GM21737 (cell line): Measurements from ENCODE around the gene CEP131.

Experiments
- ATAC-seq: cut with Tn5 transposase; IDR thresholded peaks from one replicate; pipeline ENCODE4 v1.9.1; 2021; ENCODE audit warnings: mild to moderate bottlenecking, moderate library complexity; ENCODE audit not compliant: unreplicated experiment

Gene CEP131

DNA sequence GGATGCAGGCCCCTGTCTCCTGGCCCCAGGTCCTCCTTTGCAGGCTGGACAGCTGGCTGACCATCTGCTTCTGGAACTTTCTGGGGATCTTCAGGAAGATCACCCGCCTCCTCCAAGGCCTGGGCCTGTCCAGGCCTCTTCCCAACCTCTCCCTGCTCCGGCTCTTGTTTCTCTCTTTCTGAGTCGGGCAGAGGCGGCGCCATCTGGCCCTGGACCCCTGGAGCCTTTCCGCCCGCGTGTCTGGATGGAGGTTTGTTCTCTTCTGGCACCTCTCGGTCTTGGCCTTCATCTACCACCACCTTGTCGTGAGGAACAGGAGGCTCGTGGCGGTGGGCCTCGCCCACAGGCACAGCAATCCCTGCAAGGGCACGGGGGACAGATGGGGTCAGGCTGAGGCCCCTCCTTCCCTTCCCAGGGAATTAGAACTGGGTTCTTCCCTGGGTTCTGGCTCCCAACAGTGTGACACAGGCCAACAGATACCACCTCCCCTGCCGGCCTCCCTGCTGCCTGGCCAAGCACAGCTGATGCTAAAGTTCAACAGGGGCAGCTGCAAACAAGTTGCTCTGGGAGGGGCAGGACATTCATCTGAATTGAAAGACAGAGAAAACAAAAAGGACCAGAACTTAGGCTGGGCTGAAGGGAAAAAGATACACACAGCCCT is 29.7 kb upstream of the CEP131 start:
- no peak for ATAC-seq

DNA sequence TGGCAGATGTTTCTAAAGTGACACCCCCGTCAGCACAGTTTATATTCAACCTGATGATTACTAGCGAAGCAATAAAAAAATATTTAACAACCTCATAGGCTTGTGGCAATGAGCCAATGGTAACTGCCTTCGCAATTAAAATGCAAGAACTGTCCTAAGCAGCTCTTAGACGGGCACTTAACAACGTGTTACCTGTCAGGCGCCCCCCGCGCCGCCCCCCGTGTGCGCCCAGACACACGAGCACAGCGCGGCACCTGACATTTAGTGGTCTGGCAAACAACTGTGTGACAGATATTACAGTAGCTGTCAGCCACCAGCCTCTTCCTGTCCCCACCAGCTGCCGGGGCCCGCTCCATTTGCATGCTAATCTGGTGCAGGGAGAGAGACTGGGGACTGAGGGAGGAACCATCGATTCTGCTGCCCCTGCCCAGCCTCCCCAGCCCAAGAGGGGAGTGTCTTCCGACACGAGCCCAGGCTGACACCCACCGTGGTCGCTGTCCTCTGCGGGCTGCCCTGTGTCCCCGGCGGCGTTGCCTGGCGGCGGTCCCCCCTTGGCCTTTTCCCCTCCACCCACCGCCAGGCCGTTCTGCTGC is 29.0 kb upstream of the CEP131 start:
- no peak for ATAC-seq

DNA sequence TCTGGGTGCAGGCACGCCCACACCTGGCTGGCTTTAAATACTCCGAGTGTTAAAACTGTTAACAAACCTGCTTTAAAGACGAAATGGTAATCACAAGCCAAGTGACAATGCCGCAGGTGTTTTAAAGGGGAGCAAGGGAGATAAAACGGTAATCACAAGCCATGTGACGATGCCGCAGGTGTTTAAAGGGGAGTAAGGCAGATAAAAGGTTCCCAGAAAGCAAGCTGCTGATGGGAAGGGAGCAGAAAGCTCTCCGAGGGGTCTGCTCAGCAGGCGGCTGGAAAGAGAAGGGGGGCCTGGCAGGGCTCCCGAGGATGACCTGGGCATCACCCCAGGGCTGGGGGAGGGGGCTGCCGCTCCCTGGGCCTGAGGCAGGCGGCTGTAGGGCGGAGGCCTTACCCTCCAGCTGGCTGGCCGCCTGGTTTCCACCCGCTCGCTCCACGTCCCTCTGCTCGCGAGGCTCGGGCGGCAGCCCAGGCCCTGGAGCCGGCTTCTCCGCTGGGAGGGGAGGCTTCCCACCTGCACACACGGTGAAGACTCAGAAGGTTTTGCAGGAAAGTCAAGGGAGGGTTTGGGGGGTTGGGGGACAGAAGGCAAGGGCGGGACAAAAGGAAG is 28.4 kb upstream of the CEP131 start:
- no peak for ATAC-seq

DNA sequence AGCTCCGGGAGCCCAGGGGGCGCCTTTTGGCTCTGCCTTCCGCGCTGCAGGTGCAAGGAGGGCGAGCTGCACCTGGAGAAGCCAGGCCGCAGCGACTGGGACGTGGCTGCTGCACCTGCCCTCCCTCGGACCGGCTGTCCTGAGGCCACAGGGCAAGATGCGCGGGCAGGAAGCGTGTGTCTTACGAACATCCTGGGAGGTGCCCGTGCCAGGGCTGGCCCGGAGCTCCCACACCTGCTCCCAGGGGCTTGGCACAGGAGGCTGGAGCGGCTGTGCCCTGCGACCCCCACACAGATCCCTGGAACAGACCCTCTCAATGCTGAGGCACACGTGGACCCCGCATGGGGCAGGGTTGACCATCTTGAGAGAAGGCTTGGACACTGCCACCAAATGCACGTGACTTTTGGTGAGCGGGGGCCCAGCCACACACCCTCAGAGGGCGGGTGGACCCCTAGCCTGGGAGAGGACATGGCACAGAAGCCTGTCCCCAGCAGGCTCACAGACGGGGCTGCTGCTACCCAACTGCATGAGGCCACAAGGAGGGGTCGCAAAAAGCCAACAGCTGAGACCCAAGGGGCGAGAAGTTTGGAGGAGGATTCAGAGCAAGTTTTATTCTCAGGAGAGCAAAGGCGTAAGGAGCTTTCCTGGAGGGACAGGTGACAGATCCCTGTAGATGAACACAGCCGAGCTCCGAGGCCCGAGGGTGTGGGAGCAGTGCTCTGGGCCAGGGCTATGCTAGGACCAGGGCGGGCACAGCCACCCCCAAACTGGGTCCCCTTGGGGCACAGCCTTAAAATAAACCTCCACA is 27.7 kb upstream of the CEP131 start:
- no peak for ATAC-seq

DNA sequence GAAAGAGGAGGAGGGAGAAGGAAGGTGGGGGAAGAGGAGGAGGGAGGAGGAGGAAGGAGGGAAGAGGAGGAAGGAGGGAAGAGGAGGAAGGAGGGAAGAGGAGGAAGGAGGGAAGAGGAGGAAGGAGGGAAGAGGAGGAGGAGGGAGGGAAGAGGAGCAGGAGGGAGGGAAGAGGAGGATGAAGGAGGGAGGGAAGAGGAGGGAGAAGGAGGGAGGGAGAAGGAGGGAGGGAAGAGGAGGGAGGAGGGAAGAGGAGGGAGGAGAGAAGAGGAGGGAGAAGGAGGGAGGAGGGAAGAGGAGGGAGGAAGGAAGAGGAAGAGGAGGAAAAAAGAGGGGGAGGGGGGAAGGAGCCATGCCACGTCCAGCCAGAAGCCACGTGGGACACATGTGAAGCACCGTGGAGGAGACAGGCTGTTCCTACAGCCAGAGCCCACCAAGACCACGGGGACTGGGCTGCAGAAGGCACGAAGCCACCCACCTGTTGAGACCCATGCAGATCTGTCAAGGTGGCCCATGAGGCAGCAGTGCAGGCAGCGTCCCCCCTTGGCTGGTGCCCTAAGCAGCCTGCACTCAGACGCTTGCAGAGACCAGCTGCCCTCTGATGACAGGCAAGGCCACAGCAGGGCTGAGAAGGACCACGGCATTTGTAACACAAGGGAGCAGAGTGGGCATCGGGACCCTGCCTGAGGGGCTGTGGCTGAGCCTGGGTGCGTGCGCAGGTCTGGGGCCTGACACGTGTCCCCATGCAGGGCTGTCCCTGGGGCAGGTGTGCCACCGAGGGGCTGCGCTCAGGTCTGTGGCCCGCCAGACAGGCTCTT is 26.7 kb upstream of the CEP131 start:
- no peak for ATAC-seq

DNA sequence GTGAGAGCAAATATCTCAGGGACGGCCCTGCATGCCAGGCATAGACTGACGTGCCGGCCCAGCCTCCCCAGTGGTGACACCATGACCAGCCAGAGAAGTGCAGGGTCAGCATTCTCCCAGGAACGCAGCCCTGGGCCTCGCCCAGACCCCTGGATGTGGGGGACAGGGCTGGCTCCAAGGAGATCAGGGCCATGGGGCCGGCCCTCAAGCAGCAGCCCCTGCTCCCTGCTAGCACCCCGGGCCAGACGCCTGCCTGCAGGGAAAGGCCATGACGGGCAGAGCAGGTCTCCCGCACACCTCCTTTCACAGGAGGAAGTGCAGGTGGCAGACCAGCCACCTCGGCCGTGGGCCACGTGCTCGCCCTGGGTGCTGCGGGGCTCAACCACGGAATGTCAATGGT is 25.9 kb upstream of the CEP131 start:
- ATAC-seq = no peak

DNA sequence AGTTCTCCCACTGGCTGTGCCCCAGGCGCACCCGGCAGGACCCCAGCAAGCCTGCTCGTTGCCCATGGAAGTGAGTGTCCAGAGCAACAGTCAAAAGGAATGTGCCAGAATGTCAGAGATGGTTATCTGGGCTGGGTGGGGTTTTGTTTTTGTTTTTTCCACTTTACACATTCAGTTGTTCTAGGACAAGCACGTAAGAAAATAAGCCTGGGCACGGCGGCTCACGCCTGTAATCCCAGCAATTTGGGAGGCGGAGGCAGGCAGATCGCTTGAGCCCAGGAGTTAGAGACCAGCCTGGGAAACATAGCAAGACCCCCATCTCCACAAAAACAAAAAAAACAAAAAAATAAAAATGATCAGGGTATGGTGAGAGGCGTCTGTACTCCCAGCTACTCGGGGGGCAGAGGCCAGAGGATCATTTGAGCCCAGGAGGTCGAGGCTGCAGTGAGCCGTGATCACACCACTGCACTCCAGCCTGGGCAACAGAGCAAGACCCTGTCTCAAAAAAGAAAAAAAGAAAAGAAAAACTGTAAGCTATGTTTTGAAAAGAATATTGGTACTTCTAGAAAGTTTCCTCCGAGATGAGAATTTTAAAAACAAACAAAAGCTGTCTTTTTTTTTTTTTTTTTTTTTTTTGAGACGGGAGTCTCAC is 24.7 kb upstream of the CEP131 start:
- no peak for ATAC-seq

DNA sequence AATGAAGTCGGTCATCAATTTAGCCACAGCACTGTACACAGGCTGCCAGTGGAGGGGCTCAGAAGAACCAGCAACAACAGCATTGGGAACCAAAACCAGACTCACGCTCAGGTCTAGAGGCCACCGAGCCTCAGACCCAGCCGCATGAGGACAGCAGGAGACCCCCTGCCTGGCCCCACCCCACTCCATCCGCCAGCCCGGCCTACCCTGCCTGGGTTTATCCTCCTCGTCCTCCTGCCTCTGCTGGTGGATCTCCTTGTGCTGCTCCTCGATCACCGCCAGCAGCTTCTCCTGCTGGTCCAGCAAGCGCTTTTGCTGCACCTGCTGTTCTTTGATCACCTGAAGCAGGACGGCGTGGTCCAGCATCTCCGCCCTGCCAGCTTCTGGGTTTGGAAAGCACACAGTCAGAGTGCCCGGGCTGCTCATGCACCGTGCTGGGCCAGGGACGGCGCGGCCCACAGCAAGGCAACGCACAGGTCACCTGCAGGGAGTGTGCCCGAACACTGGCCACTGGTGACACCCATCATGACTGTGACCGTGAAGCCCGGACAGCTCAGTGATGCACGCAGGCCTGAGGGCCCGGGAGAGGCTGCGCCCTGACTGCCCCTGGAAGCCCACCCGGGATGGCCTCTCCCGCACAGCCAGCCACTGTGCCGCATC is 24.0 kb upstream of the CEP131 start:
- ATAC-seq = no peak

DNA sequence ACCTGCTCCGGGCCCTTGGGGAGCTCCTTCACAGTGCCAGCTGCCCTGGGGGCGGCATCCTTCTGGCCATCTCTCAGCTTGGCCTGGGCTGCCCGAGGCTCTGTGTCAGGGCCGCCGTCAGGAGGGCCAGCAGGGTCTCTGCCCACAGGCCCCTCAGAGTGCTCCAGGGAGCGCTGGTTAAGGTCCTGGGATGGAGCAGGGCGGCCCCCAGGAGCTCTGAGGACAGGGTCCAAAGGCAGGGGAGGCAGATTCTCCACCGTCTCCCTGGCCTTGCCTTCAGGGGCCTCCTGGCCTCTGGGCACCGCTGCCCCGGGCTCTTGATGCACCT is 23.5 kb upstream of the CEP131 start:
- ATAC-seq = no peak

DNA sequence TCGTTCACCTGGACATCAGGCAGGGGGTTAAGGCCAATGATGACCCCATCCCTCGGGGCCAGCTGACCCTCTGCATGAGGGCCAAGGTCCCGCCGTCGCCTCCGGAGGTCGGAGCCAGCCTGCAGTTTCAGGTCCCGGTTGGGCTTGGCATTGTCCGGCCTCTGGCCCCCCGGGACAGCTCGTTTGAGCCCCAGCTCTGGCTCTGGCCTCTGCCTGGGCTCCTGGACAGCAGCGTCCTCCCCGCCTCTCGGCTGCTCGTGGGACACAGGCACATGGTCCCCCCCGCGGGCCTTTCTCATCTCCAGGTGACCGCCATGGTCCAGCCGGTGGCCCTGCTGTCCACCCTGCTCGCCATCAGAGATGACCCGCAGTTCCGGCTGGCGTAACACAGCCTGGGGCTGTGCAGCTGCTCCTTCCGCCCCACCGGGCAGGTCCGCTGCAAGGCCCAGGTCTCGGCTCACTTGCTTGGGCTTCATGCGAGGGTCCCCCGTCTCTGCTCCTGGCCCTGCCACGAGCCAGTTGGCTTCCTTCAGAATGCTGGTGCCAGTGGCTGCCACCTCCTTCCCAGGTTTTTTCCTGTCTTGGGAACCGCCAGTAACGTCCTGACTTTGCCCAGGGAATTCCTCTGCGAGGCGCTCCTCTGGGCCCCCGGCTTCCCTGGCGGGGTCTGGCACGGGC is 23.0 kb upstream of the CEP131 start:
- ATAC-seq = no peak

DNA sequence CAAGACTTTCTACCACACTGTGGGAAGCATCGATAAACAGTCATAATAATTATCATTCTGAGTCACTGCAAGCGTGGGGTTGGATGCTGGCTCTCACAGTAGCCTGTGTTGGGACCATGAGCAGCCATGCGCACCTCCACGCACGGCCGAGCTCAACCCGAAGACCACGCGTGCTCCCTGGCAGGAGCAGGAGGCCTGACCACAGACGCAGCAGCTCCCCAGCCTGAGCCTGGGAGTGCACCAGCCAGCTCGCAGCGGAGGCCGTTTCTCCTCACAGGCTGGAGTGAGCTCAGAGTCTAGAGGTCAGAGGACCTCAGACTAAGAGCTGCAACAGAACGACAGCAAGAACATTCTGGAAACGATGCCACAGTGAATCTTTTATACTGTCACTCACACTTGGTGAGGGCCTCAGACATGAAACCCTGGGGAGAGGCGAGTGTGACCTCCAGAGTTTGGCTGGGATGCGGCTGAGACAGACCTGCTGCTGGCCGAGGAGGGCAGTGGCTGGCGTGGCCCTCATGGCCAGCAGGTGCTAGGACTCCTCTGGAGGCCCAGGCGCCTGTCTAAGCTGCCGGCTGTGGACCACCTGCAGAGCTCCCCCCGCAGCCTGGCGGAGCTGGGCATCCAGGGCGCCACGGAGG is 22.4 kb upstream of the CEP131 start:
- ATAC-seq = no peak

DNA sequence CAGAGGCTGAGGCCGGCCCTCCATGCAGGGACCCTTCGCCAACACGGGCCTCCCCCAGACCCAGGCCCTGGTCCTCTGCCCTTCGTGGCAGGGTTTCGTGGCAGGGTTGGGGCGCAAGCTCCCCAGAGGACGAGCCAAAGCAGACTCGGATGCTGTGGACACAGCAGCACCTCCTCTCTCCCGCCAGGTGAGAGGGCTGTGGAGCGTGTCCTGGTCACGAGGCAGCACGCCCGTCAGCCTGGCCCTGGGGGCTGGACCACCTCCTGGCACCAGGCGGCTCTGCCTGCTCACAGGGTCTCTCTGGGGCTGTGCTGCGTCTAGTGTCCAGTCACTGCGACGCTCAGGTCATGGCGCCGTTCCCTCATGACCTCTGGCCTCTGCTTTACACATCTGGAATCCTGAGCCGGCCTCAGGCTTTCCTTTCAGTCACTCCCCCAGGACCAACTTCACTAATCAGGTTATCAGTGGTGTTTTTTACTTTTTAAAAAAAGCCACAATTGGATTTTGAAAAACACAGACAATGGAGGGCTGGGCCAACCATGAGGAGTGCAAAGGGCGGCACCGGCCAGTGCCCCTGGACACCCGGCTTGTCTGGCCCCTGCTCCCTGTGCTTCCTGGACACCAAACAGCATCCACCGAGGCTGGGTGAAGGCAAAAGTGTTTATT is 21.7 kb upstream of the CEP131 start:
- ATAC-seq = no peak

DNA sequence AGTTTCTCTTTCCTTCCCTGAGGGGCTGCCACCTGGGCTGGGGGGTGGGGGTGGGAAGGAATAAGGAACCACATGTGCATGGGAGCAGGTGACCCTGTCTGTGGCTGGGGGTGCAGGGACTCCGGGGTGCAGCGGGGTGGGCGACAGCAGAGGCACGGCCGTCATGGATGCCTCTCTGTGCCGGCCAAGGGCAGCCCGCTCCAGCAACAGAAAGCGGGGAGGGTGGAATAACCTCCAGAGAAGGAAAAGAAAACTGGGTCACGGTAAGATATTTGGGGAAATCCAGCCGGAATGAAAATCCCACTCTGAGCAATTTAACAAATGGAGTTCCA is 20.5 kb upstream of the CEP131 start:
- ATAC-seq = no peak

DNA sequence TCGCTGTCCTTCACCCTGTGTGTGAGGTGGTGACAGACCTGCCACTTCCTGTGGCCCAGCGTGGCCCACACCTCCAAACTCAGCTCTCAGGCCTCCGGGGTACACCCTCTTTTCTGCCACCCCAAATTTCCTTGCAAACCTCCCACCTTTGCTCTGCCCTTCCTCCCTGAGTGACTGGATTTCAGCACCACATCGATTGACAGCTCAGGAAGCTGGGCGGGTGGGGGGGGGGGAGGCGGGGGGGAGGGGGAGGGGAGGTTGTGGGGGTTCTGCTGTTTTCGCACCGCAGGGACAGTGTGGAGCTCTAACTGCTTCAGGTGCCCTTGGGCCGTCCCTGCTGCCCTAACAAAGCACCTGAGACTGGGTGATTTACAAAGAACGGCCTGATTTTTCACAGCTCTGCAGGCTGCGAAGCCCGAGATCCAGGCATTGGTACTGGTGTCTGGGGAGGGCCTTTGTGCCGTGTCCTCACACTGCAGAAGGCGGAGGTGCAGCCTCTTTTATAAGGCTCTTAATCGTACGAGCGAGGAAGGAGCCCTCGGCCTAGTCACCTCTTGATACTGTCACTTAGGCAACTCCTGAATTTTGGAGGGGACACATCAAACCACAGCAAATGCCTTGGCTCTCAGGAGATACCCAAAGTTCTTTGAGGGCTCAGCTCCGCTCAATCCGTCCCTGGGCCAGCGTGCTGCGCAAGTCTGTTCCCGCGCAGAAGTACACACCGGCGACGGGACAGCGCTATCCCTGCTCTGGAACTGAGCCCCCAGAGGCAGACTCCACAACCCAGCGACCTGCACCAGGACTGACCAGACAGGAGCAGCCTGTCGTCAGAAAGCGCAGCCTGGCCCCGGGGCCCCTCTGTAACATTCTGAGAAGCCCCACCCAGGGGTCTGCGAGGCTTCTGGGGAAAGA is 19.9 kb upstream of the CEP131 start:
- ATAC-seq = no peak

DNA sequence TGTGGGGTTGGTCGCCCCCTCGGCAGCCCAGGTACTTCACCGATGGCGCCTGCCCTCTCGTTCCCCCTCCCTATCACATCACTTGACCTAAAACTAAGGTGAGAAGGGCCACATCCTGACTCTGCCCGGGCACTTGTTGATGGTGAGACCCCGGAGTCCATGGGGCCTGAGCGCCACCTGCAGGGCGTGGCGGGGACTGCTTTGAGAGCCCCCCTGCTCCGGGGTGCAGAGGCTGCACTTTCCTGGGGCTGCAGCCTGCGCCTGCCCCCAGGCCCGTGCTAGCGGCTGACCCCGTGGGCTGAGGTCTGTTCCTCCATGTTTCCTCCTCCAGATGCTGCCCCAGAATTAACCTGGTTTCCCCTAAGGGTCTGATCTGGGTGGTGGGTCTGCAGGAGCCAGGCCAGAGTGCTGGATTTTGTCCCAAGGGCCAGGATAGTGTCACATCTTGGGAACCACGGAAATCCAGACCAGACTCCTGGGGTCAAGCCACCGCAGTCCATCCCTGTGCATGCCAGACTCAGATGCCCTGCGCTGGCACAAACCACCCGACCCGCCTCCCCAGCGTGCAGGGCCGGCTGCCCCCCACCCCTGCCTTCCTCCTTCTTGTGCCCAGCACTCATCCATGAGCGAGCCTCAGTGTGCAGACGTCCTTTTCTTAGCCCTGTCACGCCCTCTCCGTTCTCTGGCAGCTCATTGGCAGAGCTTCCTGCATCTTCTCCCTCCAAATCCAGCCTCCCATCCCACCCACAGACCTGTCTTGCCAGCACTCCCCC is 19.1 kb upstream of the CEP131 start:
- ATAC-seq = no peak

DNA sequence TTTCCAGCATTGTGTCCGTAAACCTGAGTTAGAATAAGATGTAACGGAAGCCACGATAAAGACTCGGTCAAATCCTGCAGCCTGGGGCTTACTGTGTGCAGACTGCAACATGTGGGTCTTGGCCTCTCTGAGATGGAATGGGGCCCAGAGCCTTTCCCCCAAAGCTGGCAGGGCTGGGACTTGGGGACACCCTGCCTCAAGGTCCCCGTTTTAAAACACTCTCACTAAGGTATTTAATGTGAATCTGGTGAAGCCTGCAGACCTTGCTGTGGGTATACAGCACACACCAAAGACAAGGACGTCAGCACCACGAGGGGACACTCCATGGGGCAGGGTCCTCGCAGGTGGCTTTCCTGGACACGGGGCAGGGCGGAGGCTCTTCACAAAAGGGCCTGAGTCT is 18.4 kb upstream of the CEP131 start:
- no peak for ATAC-seq

DNA sequence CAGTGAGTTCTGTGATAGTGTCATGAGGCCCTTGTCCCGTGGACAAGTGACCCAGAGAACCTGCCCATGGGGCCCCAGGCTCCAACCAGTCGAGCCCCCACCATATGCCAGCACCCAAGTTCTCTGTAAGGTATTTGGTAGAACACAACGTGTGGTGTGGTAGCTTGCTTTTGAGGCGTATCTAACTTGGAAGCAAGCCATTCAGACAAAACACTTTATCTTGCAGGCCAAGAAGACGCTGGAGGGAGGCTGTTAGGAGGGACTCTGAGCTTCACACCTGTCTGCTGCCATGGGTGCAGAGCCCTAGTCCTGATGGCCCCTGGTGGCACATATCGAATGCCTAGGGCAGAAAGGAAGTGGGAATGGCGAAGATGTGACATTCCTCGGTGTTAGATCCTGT is 18.0 kb upstream of the CEP131 start:
- ATAC-seq = no peak
